Epithelial cell of prostate (primary cell): ENCODE measurements around the gene ITIH5.
A peak's percentile ranks its signal among the peaks of the same experiment; 100 is the strongest.
"Not testable (repeated sequence)": the region's sequence is repeated elsewhere in the genome, so short reads cannot be mapped to it uniquely, and the experiment has no call there.

ENCODE experiments used
- DNase-seq: peaks from one replicate; pipeline ENCODE4 v3.0.0-alpha.2; 2011; ENCODE audit warnings: low read depth, low spot score
- H3K27ac ChIP-seq: fragments of 450-650 bp; 2 replicates; pipeline ENCODE4 v1.5.1; 2017; ENCODE audit warnings: mild to moderate bottlenecking

ITIH5 gene

DNA sequence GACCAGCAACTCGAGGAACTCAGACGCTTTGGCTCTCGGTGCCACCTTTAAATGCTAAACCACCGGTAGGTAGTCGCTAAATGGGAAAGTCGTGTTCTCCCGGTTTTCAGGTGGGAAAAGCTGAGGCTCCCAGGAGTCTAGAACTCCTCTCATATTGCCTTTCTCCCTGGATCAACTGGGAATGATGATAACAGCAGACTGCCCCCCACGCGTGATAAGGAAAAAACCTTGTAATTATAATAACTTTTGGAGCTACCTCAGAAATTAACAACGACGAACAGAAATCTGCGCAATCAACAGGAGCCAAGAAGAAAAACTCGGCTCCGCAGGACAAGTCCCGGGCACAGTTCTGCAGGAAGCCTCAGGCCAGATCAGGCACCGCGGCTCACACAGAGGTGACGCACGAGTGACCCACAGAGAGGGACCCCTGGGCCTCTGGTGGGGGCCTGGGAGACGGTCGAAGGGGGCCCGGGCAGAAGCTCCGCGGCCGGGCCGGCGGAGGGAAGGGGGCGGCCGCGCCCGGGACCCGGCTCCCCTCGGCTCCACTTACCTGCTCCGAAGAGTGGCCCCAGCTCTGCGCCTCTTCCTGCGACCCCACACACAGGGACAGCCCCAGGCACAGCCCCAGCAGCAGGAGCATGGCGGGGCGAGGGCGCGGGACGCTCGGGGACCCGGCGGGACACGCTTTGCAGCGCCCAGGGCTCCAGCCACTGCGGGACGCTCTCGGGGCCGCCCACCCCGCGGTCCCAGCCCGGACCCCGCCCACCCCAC, at the start of gene ITIH5:
Gene ITIH5, minus strand, starts transcription at position 714 of the 771 bp plus-strand sequence. Its CDS starts 74 bp downstream, at position 640.
- no peak within 1 kb of the TSS for H3K27ac ChIP-seq
- DNase-seq: no peak

DNA sequence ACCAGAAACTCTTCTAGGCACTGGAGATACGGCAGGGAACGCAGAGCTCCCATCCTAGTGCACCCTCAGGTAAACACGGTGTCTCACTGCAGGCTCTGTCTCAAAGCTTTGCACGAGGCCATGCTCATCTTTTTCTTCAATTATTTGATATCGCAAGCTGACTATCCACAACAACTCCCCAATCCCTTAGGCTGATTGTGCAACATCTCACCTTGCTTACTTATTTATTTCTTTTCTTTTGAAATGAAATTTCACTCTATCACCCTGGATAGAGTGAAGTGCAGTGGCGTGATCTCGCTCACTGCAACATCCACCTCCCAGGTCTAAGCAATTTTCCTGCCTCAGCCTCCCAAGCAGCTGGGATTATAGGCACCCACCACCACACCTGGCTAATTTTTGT, 48.7 kb upstream of the ITIH5 start:
- no peak for DNase-seq
- H3K27ac ChIP-seq: no peak overlapping the region

DNA sequence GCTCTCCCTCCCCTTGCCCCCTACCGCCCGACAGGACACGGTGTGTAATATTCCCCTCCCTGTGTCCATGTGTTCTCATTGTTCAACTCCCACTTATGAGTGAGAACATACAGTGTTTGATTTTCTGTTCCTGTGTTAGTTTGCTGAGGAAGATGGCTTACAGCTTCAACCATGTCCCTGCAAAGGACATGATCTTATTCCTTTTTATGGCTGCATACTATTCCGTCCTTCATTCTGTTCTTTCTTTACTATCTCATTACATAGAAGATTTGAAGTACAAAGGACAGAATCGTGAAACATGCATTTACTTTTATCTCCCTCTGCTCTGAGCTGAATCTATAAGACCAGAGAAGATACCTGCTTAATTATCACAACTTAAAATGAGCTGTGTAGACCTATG, 44.3 kb upstream of the ITIH5 start:
- H3K27ac ChIP-seq, DNase-seq: not testable (repeated sequence)

DNA sequence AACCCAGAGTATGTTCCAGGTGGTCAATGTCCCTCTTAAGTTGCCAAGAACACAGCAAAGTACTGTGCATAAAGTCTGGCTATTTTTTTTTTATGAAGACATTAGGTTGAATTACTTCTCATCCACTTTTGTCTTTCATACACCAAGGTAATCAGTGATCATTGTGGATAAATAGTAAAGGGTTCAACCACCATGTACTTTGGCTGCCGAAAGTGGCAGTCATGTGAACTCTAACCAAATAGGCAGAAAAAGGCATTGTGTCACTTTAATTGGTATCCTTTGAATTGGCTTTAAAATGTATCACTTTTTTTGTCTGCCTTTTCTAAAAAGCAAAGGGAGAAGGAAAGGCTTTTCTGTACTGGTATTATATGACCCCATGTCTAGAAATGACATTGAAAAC, 43.7 kb upstream of the ITIH5 start:
- no peak overlapping the region for H3K27ac ChIP-seq
- DNase-seq: no peak

DNA sequence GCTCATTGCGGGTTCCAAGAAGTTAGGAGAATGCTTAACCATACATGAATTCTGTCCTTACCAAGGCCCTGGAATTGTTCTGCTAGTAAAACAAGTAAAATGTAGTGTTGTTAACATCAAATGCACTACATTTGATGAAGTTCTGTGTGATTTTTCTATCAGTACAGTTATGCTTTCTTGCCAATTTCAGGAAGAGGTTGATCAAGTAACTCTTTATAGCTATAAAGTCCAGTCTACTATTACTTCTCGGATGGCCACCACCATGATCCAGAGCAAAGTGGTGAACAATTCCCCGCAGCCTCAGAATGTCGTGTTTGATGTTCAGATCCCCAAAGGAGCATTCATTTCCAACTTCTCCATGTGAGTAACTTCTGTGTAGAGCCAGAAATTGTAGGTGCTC, 42.1 kb upstream of the ITIH5 start:
- no peak for DNase-seq
- no peak overlapping the region for H3K27ac ChIP-seq

DNA sequence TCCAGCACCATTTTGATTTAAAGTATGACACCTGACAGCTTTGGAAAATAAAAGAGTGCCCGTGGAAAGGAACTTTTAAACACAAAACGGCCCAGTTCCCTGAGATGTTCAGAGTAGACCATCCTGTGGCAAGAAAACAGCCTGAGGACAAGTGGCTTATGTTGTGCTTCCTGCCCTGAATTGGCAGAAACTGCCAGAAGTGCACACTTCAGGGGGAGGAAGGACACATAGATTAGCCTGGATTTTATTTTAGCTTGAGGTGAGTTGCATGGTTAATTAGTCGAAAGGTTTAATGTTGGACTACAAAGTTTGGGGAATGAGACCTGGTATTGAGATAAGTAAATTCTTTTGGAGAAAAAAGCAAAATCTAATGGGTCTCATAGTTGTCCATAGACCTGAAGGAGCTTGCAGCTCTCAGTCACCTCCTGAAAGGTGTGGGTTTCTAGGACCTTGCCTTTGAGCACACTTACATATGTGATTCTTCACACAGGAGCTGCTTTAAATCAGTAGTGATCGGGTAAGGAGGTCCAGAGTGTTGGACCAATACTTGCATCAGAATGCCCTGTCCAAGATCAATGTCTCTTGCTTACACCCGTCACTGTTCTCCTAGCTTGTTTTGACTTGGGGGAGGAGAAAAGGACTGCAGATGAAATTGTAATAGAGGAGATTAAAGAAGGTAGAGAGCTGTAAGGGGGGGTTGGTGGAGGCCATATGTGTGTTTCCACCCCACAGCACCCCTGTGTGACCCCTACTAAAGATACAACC, 41.3 kb upstream of the ITIH5 start:
- H3K27ac ChIP-seq: no peak overlapping the region

DNA sequence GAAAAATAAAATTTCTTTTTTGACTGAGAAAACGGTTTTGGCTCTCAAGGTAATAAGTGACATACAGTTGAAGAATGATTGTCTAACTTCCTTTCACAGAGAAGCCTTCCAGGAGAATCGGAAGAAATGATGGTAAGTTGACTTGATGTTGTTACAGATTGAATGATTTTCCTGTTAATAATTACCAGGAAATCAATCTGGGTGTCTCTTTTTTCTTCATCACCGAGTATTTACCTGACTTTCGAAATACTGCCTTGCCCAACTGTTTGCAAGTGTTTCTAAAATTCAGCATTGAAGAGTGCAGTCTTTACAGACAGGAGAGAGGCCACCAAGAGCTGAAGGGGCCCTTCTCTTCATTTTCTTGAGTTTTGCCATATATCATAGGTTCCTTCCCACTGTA, 40.3 kb upstream of the ITIH5 start:
- DNase-seq: no peak
- no peak overlapping the region for H3K27ac ChIP-seq

More for the DNA sequence above, 41.3 kb upstream of the ITIH5 start:
- no peak for DNase-seq

DNA sequence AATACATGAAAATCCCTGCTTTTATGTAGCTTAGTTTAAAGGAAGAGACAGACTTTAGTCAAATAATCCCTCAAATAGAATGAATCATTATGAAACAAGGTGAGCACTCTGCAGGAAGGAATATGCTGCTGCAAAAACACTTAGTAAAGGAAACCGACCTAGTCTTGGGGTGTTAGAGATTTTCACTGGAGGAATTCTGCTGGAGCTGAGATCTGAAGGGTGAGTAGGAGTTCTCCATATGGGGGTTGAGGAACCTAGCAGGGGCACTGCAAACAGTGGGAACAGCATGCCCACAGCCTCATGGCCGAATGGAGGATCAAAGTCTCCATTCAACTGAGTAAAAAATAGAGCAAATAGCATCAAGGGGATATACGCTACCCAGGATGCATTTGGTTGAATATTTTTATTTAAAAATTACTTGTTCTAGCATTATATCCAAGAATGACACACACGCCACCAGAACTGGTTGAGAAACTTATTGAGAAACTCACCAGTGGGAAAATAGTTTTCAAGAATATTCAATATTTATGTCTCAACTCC, 39.8 kb upstream of the ITIH5 start:
- H3K27ac ChIP-seq: no peak overlapping the region
- no peak for DNase-seq

DNA sequence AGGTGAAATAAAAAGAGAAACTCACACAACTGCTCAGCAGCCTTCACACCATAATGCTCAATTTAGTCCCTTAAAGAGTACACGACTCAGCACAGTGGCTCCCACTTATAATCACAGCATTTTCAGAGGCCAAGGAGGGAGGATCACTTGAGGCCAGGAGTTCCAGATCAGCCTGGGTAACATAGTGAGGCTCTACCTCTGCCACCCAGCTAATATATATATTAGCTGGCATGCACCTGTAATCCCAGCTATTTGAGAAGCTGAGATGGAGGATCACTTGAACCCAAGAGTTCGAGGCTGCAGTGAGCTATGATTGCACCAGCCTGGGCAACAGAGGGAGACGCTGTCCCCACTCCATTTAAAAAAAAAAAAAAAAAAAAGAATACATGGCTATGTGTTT, 38.6 kb upstream of the ITIH5 start:
- no peak overlapping the region for H3K27ac ChIP-seq
- no peak for DNase-seq

DNA sequence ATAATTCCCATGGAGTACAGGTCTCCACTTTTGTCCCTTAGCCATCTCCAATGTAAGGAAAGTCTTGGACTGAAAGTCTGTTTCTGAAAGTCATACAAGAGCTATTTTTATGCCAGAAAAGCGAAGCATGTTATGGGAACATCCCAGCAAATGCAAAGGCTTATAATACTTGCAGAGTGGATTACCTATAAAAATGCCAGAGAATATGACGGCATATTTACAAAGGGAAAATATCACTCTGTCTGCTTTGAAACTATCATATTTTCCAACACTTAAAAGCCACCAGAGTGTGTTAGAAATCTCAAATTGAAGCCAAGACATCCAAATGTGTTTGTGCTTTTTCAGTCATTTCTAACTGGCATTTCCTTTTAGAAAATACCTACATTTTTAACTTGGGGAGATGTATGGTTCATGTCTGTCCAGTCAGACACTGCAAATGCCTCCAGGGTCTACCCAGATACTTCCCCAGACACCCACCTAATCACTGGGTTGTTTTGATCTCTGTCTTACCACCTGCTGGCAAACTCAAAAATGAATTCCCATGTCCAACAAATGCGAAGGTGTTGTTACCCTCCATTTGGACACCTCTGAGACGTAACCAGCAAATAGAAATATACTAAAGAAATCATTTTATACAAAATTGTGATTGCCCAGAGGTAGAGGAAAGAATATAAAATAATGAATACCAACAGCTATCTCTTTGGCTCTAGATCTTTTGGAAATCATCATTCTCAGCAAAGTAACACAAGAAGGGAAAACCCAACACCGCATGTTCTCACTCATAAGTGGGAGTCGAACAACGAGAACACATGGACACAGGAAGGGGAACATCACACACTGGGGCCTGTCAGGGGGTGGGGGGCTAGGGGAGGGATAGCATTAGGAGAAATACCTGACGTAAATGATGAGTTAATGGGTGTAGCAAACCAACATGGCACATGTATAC, 37.6 kb upstream of the ITIH5 start:
- no peak overlapping the region for H3K27ac ChIP-seq
- no peak for DNase-seq

DNA sequence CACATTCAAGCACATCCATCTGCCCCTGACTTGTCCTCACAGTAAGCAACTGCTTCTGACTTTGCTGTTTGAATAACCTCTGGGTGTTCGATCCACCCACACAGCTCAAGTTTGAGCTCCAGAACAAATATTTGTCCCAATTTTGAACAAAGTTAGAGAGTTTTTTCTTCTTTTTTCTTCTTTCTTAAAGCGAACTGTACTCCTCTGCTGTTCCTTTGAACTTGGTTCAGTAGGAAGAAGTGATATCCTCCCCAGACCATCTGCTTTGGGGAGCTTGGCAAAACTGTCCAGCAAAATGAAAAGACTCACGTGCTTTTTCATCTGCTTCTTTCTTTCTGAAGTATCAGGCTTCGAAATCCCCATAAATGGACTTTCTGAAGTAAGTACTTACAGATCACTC, 36.4 kb upstream of the ITIH5 start, which contains the start of gene ITIH2:
Gene ITIH2, plus strand, starts transcription at position 177 of the 400 bp plus-strand sequence. Its CDS starts 119 bp downstream, at position 296.
- DNase-seq: no peak
- no peak within 1 kb of the TSS for H3K27ac ChIP-seq

DNA sequence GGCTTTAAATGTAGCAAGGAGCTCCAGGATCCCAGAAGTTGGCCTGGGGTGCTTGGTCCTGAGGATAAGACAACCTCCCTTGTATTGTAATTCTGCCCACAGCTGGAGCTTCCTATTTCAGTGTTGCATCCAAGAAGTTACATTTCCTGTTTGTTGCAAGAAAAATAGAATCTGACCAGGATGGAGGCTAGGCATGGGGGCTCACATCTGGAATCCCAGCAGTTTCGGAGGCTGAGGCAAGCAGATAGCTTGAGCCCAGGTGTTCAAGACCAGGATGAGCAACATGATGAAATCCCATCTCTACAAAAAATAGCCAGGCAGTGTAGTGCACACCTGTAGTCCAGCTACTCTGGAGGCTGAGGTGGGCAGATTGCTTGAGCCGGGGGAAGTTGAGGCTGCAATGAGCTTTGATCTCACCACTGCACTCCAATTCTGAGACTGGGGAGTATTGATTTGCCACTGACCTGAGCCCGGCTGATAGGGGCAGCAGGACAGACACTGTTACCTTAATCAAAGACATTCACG, 35.6 kb upstream of the ITIH5 start:
- no peak overlapping the region for H3K27ac ChIP-seq
- DNase-seq: no peak

DNA sequence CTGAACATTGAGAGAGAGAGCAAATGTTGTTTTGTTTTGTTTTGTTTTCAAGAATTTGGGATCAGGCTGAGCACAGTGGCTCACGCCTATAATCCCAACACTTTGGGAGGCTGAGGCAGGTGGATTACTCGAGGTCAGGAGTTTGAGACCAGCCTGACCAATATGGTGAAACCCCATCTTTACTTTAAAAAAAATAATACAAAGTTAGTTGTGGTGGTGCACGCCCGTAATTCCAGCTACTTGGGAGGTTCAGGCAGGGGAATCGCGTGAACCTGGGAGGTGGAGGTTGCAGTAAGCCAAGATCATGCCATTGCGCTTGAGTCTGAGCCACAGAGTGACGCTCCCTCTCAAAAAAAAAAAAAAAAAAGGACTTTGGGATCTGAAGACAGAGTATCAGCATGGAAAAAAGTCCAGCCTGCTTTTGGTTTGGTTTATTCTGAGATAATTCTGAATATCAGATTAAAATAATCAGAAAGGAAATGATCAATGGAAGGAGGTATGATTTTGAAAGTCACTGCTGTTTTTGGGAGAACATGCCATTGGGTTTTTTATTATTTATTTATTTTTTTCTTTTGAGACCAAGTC, 34.5 kb upstream of the ITIH5 start:
- no peak overlapping the region for H3K27ac ChIP-seq
- no peak for DNase-seq

DNA sequence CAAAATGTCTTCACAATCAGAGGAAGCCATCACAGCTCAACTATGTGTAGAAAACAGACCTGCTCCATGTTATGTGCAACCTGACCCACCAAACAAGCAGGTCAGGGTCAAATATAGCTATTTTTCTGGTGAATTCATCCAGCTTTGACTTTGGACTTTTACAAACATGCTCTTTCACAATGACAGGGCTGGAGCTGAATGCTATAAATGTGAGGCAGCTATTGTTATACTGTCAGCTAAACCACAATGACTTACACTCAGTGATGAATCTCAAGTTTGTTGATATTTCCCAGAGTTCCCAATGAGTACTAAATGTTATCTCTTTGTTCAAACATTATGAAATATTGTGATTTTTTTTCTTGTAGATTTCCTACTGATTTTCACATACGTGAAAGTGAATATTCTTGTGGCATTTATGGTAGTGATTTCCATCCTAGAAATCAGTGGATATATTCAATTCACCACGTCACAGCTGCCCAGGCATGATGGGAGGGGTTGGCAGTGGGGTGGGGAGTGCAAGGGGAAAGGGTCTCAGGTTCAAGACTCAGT, 33.9 kb upstream of the ITIH5 start:
- peak; percentile 46 for DNase-seq

DNA sequence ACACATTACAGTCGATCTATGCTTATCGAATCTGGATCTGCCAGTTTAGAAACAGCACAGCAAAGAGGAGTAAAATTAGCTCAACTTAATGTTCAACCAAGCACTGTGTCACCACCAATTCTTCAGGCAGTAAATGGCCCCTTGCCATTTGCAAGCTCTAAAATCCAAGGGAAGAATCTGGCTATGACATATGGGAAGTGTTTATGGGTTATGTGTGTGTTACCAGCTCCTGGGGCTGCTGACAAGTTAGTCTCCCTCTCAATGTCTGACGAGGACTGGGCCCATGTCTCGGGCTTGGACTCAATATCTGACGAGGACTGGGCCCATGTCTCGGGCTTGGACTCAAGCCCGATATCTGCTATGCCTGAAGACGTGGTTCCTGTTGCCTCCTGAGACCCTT, 30.7 kb upstream of the ITIH5 start:
- DNase-seq: no peak
- no peak overlapping the region for H3K27ac ChIP-seq

More for the DNA sequence above, 33.9 kb upstream of the ITIH5 start:
- H3K27ac ChIP-seq: no peak overlapping the region

DNA sequence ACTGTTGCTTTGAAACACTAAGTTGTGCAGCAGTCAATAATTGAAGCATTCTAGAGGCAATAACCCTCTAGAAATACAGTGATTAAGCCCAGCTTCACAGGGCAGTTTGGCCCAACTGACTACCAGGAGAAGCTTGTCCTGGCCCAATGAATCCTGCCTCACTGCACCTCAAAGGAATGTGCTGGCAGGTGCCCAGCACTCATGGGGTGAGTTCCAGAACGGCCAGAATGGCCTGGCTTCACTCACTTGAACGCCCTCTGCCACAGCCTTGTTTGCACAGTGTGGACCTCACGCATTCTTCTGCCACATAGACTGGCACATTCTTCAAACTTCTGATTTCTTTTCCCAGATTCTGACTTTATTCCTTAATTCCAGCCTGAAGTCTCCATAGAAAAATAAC, 29.8 kb upstream of the ITIH5 start:
- no peak for DNase-seq
- no peak overlapping the region for H3K27ac ChIP-seq

DNA sequence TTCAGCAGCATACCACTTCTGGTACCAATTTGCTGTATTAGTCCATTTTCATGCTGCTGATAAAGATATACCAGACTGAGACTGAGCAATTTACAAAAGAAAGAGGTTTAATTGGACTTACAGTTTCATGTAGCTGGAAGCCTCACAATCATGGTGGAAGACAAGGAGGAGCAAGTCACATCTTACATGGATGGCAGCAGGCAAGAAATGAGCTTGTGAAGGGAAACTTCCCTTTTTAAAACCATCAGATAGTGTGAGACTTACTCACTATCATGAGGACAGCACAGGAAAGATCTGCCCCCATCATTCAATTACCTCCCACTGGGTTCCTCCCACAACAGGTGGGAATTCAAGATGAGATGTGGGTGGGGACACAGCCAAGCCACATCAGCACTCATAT, 26.4 kb upstream of the ITIH5 start:
- H3K27ac ChIP-seq, DNase-seq: not testable (repeated sequence)

DNA sequence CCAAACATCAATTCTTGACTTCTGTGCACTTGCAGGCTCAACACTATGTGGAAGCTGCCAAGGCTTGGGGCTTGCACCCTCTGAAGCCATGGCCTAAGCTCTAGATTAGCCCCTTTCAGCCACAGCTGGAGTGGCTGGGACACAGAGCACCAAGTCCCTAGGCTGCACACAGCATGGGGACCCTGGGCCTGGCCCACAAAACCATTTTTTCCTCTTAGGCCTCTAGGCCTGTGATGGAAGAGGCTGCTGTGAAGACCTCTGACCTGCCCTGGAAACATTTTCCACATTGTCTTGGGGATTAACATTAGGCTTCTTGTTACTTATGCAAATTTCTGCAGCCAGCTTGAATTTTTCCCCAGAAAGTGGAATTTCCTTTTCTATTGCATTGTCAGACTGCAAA, 25.6 kb upstream of the ITIH5 start:
- not testable (repeated sequence) for H3K27ac ChIP-seq, DNase-seq

DNA sequence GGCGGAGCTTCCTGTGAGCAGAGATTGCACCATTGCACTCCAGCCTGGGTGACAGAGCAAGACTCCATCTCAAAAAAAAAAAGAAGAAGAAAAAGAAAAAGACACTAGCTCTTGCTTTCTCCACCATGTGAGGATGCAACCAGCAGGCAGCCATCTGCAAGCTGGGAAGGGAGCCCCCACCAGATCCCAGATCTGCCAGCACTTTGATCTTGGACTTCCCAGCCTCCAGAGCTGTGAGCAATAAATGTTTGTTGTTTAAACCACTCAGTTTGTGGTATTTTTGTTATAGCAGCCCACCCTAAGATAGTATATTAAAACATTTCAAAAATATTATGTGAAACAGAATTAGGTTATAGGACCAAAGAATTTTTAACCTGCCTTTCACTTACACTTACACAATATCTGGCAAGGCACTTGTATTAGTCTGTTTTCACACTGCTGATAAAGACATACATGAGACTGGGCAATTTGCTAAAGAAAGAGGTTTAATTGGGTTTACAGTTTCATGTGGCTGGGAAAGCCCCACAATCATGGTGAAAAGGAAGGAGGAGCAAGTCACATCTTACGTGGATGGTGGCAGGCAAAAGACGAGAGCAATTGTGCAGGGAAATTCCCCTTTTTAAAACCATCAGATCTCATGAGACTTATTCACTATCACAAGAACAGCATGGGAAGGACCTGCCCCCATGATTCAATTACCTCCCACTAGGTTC, 24.3 kb upstream of the ITIH5 start:
- H3K27ac ChIP-seq, DNase-seq: not testable (repeated sequence)
